MM.1S (cell line): Measurements from ENCODE around the gene LRCH1.

Source experiments
- DNase-seq: peaks from one replicate; pipeline ENCODE4 v3.0.0-alpha.2; 2015
- H2AFZ ChIP-seq: fragments of 300-600 bp; sonication (generic); 2 replicates; pipeline ENCODE4 v1.6.0; 2016; ENCODE audit warnings: antibody characterized with exemption, low read length
- H3F3A ChIP-seq: fragments of 300-600 bp; sonication (generic); 2 replicates; pipeline ENCODE4 v1.6.1; 2016; ENCODE audit warnings: mild to moderate bottlenecking, antibody characterized with exemption, low read length, moderate library complexity, mixed read lengths; ENCODE audit not compliant: insufficient read depth
- H3K27ac ChIP-seq: fragments of 300-600 bp; sonication (generic); 2 replicates; pipeline ENCODE4 v1.5.1; 2016; ENCODE audit warnings: mild to moderate bottlenecking, low read length
- H3K27me3 ChIP-seq: fragments of 300-600 bp; sonication (generic); replicated peaks from 2 replicates; pipeline ENCODE4 v1.6.0; 2016; ENCODE audit warnings: low read length; ENCODE audit not compliant: insufficient read depth
- H3K36me3 ChIP-seq: fragments of 300-600 bp; sonication (generic); replicated peaks from 2 replicates; pipeline ENCODE4 v1.6.1; 2016; ENCODE audit warnings: mild to moderate bottlenecking, low read length, mixed read lengths; ENCODE audit not compliant: insufficient read depth
- H3K4me1 ChIP-seq: fragments of 300-600 bp; sonication (generic); 2 replicates; pipeline ENCODE4 v1.6.1; 2016; ENCODE audit warnings: low read length, mixed read lengths
- H3K4me2 ChIP-seq: fragments of 300-600 bp; sonication (generic); 2 replicates; pipeline ENCODE4 v1.6.0; 2016; ENCODE audit warnings: low read depth, low read length
- H3K4me3 ChIP-seq: fragments of 300-600 bp; sonication (generic); 2 replicates; pipeline ENCODE4 v1.5.1; 2016; ENCODE audit warnings: low read length, mixed read lengths
- H3K79me2 ChIP-seq: fragments of 300-600 bp; sonication (generic); 2 replicates; pipeline ENCODE4 v1.6.1; 2016; ENCODE audit warnings: mixed run types, low read length, mixed read lengths
- H3K9ac ChIP-seq: fragments of 300-600 bp; sonication (generic); 2 replicates; pipeline ENCODE4 v1.6.1; 2016; ENCODE audit warnings: low read length, mixed read lengths
- H3K9me2 ChIP-seq: fragments of 300-600 bp; sonication (generic); replicated peaks from 2 replicates; pipeline ENCODE4 v1.6.1; 2016; ENCODE audit warnings: mild to moderate bottlenecking, low read length, mixed read lengths; ENCODE audit not compliant: insufficient read depth
- H3K9me3 ChIP-seq: fragments of 300-600 bp; sonication (generic); replicated peaks from 2 replicates; pipeline ENCODE4 v1.6.1; 2016; ENCODE audit warnings: mild to moderate bottlenecking, low read length, mixed read lengths; ENCODE audit not compliant: insufficient read depth
- H4K20me1 ChIP-seq: fragments of 300-600 bp; sonication (generic); 2 replicates; pipeline ENCODE4 v1.6.1; 2016; ENCODE audit warnings: mild to moderate bottlenecking, low read length, moderate library complexity, mixed read lengths; ENCODE audit not compliant: insufficient read depth
- EZH2 ChIP-seq: fragments of 300-600 bp; sonication (generic); optimal IDR thresholded peaks from 2 replicates; pipeline ENCODE3; 2017; ENCODE audit warnings: low read depth, mild to moderate bottlenecking, antibody characterized with exemption, low read length, mixed read lengths
- EZH2phosphoT487 ChIP-seq: fragments of 300-600 bp; sonication (generic); IDR thresholded peaks from 2 replicates; pipeline ENCODE4 v1.6.1; 2018; ENCODE audit warnings: antibody characterized with exemption, low read length
- TF ChIP-seq, protein P1 (sequence below): fragments of 300-600 bp; sonication (generic); IDR thresholded peaks from 2 replicates; pipeline ENCODE4 v1.5.1; 2016; ENCODE audit warnings: antibody characterized with exemption, low read length, mixed read lengths

The LRCH1 gene

DNA sequence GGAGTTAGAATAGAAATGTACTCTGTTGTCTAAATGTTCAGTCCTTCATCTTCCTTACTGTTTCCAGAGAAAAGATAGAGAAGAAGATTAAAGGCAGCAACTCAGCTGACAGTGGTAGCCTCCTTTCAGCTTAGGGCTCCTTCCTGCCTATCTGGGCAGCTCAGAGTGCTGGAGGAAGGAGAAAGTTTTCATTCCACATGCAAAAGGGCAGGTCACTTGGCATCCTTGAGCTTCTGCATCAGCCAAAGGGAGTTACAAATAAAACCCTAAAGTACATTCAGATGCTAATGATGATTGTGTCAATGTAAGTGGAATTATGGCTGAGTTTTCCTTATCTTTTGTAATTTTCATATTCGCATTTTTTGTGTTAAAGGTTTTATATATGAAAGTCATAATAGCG, 185.1 kb downstream of the LRCH1 start:
- no peak for DNase-seq
- no peak overlapping the region for H2AFZ ChIP-seq
- no peaks in the 10 kb centered on the region for H3K9me2 ChIP-seq
- H3K79me2 ChIP-seq: no peaks in the 10 kb centered on the region
- H3K9me3 ChIP-seq: no peaks in the 10 kb centered on the region
- no peak for TF ChIP-seq EZH2phosphoT487
- TF ChIP-seq, protein P1, sequence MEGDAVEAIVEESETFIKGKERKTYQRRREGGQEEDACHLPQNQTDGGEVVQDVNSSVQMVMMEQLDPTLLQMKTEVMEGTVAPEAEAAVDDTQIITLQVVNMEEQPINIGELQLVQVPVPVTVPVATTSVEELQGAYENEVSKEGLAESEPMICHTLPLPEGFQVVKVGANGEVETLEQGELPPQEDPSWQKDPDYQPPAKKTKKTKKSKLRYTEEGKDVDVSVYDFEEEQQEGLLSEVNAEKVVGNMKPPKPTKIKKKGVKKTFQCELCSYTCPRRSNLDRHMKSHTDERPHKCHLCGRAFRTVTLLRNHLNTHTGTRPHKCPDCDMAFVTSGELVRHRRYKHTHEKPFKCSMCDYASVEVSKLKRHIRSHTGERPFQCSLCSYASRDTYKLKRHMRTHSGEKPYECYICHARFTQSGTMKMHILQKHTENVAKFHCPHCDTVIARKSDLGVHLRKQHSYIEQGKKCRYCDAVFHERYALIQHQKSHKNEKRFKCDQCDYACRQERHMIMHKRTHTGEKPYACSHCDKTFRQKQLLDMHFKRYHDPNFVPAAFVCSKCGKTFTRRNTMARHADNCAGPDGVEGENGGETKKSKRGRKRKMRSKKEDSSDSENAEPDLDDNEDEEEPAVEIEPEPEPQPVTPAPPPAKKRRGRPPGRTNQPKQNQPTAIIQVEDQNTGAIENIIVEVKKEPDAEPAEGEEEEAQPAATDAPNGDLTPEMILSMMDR: no peak
- no peaks in the 10 kb centered on the region for H3K27me3 ChIP-seq
- no peak overlapping the region for H3K9ac ChIP-seq
- no peak overlapping the region for H3K4me3 ChIP-seq
- no peak overlapping the region for H3K27ac ChIP-seq
- no peaks in the 10 kb centered on the region for H3K4me1 ChIP-seq
- H4K20me1 ChIP-seq: no peaks in the 10 kb centered on the region
- no peak overlapping the region for H3K4me2 ChIP-seq
- H3K36me3 ChIP-seq: no peaks in the 10 kb centered on the region
- no peaks in the 10 kb centered on the region for H3F3A ChIP-seq

DNA sequence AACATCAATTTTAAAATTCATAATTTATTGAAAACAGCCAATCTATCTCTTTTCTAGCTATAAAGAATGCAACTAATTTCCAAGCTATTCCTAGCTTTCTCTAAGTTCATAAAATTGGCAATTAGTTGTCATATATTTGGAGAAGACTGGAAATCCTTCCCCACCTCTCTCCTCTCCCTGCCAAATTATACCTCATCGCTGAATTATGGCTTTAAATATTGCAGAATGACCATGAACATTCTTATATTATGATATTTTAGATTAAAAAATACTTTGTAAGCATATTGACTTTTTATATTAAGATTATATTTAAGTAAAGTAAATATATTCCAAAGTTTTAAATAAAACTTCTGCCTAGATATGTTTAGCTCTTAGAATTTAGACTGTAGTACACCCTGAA, 185.8 kb downstream of the LRCH1 start:
- Histone ChIP-seq H3K4me1 (no peaks in the 10 kb centered on the region), H3K79me2 (no peaks in the 10 kb centered on the region), H3K4me2 (no peak overlapping the region), H3K9me2 (no peaks in the 10 kb centered on the region), H2AFZ (no peak overlapping the region), H3F3A (no peaks in the 10 kb centered on the region), H3K4me3 (no peak overlapping the region), H3K27me3 (no peaks in the 10 kb centered on the region), H3K9ac (no peak overlapping the region), H3K27ac (no peak overlapping the region), H3K36me3 (no peaks in the 10 kb centered on the region), H3K9me3 (no peaks in the 10 kb centered on the region), H4K20me1 (no peaks in the 10 kb centered on the region)
- TF ChIP-seq EZH2 (no peak), EZH2phosphoT487 (no peak)
- TF ChIP-seq, protein P1: no peak
- no peak for DNase-seq

DNA sequence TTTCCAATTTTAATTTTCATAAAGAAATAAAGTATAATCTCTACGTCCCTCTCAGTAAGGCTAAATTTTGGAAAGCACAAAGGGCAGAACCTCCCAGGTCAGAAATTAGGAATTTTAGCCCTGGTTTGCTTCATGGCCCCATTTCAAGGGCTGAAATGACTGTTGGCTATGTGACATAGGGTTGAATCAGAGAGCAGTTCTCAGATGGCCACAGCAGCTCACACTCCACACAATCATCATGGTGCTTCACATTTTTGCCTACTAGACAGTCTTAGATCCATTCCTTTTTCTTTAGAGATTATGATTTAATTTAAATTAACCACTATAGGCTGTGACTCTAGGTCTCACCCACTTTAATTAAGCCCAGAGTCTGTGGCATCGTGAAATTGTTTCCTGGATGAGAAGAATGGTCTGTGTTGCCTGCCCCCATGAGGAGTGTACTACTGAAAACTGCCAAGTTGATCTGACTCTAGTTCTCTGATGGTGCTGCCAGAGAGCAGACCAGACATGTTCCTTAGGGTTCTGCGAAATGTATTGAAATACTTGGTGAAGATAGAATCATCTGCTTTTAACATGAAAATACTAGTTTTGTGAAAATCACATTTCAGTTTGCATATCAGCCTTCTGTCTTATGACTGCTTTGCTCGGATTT, 186.6 kb downstream of the LRCH1 start:
- Histone ChIP-seq H3K9me2 (no peaks in the 10 kb centered on the region), H4K20me1 (no peaks in the 10 kb centered on the region), H3K36me3 (no peaks in the 10 kb centered on the region), H3K4me2 (no peak overlapping the region), H3K27me3 (no peaks in the 10 kb centered on the region), H3K9ac (no peak overlapping the region), H2AFZ (no peak overlapping the region), H3K4me3 (no peak overlapping the region), H3K9me3 (no peaks in the 10 kb centered on the region), H3K4me1 (no peaks in the 10 kb centered on the region), H3F3A (no peaks in the 10 kb centered on the region), H3K79me2 (no peaks in the 10 kb centered on the region), H3K27ac (no peak overlapping the region)
- DNase-seq: no peak
- TF ChIP-seq, protein P1: no peak
- TF ChIP-seq EZH2 (no peak), EZH2phosphoT487 (no peak)
